ENCODE measurements around the gene MLLT3.

DNA sequence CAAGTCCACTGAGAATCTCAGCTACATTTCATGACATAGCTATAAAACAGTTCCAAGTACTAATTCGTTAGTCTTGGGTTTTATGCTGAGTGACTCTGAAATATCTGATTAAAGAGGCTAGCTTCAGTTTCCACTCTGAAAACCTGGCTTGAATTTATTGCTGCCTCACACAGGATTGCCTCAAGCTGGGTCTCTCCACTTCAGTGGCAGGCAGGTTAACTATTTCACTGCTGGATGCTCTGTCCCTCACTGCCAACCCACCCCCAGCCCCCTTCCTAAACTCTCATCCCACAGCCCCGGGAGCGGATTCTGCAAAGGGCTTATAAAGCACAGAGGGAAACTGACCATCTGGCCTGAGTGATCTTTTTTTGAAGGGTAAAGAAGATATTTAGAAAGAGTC lies 318.3 kb downstream of the MLLT3 start:
- no peak for TF ChIP-seq FOXP1 (CRISPR knock-in tag; IDR thresholded peaks at IDR 0.05; ENCODE audit: borderline replicate concordance)
- TF ChIP-seq, protein P1, sequence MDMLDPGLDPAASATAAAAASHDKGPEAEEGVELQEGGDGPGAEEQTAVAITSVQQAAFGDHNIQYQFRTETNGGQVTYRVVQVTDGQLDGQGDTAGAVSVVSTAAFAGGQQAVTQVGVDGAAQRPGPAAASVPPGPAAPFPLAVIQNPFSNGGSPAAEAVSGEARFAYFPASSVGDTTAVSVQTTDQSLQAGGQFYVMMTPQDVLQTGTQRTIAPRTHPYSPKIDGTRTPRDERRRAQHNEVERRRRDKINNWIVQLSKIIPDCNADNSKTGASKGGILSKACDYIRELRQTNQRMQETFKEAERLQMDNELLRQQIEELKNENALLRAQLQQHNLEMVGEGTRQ (CRISPR knock-in tag; IDR thresholded peaks at IDR 0.05): no peak
- no peak for TF ChIP-seq ZNF423 (CRISPR knock-in tag; IDR thresholded peaks at IDR 0.05)
- TF ChIP-seq, protein P2, sequence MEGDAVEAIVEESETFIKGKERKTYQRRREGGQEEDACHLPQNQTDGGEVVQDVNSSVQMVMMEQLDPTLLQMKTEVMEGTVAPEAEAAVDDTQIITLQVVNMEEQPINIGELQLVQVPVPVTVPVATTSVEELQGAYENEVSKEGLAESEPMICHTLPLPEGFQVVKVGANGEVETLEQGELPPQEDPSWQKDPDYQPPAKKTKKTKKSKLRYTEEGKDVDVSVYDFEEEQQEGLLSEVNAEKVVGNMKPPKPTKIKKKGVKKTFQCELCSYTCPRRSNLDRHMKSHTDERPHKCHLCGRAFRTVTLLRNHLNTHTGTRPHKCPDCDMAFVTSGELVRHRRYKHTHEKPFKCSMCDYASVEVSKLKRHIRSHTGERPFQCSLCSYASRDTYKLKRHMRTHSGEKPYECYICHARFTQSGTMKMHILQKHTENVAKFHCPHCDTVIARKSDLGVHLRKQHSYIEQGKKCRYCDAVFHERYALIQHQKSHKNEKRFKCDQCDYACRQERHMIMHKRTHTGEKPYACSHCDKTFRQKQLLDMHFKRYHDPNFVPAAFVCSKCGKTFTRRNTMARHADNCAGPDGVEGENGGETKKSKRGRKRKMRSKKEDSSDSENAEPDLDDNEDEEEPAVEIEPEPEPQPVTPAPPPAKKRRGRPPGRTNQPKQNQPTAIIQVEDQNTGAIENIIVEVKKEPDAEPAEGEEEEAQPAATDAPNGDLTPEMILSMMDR (IDR thresholded peaks at IDR 0.05): no peak
- TF ChIP-seq JAZF1 (CRISPR knock-in tag; IDR thresholded peaks at IDR 0.05): no peak
